ENCODE measurements around the gene MAPK7. TPM values are rescaled to one million over a fixed set of nuclear protein-coding genes. Genes with fewer than 3 reads are reported as not detected.

Gene MAPK7
- total RNA-seq, 1 donor from 2014 or later = 30.2 TPM

DNA sequence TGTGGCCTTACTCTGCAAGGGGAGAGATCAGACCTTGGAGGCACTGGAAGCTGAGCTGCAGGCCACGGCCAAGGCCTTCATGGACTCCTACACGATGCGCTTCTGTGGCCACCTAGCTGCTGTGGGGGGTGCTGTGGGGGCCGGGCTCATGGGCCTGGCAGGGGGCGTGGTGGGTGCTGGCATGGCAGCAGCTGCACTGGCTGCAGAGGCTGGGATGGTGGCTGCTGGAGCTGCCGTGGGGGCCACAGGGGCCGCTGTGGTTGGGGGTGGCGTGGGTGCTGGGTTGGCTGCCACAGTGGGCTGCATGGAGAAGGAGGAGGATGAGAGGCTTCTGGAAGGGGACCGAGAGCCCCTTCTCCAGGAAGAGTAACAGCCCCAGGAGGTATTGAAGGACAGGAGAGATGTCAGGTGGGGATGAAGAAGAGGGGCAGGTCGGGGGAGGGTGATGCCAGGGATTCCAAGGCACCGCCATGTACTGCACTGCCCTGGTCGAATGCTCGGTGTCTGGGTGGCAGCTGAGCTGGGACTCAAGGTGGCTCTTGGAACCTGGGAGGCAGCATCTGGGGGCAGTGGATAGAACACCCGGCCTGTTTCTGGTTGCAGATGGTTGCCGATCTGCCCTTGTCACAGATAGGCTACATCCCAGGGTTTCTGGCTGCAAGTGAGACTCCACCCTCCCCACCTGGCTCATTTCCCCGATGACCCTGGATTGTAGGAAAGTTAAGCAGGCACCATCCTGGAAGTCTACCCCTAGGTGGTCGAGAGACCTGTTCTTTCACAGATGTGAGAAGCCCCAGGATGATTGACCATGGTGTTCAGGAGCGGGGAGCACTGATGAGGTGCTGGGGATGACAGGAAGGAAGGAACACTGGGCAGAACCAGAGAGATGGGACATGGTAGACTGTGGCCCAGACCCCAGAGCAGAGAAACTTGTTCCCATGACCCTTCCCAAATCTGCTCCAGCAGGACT lies 37.8 kb downstream of the MAPK7 start:
- no peak for DNase-seq (ENCODE audit: low read depth)

- DNase-seq (ENCODE audit: low read depth) = no peak
These were observed 39.3 kb downstream of the MAPK7 start for GRCh38 chr17:19417611-19418010.

GRCh38 chr17:19418251-19418992 lies 40.1 kb downstream of the MAPK7 start:
- DNase-seq (ENCODE audit: low read depth) = peak; percentile 47

GRCh38 chr17:19421219-19421618 lies 42.9 kb downstream of the MAPK7 start:
- no peak for DNase-seq (ENCODE audit: low read depth)

DNA sequence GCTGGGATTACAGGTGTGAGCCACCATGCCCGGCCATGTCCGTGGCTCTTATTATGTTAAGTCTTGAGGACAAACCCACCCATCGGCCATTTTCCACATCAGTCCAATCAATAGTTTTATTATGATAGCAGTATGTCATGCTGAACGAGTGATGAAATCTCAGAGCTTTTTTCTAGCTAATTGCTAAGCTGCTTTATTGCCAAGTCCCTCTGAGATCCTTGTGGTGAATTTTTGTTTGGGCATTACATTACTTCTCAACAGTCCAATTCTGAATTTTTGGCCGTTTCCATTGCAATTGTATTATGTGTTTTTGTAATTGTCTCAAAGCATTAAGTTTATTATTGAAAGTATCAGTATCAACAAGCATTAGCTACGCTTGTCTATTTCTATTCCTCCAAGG lies 43.6 kb downstream of the MAPK7 start:
- DNase-seq (ENCODE audit: low read depth) = no peak

GRCh38 chr17:19424934-19425868 lies 46.9 kb downstream of the MAPK7 start:
- peak; percentile 46 for DNase-seq (ENCODE audit: low read depth)

GRCh38 chr17:19426631-19427030 lies 48.3 kb downstream of the MAPK7 start:
- DNase-seq (ENCODE audit: low read depth) = no peak

- no peak for DNase-seq (ENCODE audit: low read depth)
These were observed 53.4 kb downstream of the MAPK7 start for GRCh38 chr17:19431691-19432090.

Other genes starting within 250 kb of the MAPK7 start
- gene EPN2, start 141.1 kb upstream of the MAPK7 start, total RNA-seq = 29.9 TPM in 2 replicates
- 25.9 and 40.8 TPM in 2 replicates for gene B9D1, start 15.8 kb upstream of the MAPK7 start, total RNA-seq
- 0.15 TPM in 1 of 2 replicates, not detected in the other for gene MFAP4, start 8.7 kb downstream of the MAPK7 start, total RNA-seq
- not detected in 2 replicates for gene RNF112, start 32.7 kb downstream of the MAPK7 start, total RNA-seq
- gene SLC47A1, start 155.4 kb downstream of the MAPK7 start, total RNA-seq = 2.4 TPM in 1 of 2 replicates, not detected in the other